NCI-H460 (cell line): ENCODE results near the gene NME7. TPM values are rescaled to one million over a fixed set of nuclear protein-coding genes. Genes with fewer than 3 reads are reported as not detected.
"Not testable (repeated sequence)": the region's sequence is repeated elsewhere in the genome, so short reads cannot be mapped to it uniquely, and the experiment has no call there.

Experiments used
- DNase-seq: peaks from one replicate; pipeline ENCODE4 v3.0.0-alpha.2; 2016; ENCODE audit warnings: low read depth; ENCODE audit errors: extremely low read depth
- total RNA-seq: library from RNA; depleted of rRNA; stranded (reverse); fragments of >200 nt; shearing (Covaris generic); gene quantifications from 2 replicates; pipeline ENCODE4 v1.2.3, GENCODE V29; 2014

NME7 gene
- total RNA-seq, 1 experiment from 2014 or later = 25.9 TPM

DNA sequence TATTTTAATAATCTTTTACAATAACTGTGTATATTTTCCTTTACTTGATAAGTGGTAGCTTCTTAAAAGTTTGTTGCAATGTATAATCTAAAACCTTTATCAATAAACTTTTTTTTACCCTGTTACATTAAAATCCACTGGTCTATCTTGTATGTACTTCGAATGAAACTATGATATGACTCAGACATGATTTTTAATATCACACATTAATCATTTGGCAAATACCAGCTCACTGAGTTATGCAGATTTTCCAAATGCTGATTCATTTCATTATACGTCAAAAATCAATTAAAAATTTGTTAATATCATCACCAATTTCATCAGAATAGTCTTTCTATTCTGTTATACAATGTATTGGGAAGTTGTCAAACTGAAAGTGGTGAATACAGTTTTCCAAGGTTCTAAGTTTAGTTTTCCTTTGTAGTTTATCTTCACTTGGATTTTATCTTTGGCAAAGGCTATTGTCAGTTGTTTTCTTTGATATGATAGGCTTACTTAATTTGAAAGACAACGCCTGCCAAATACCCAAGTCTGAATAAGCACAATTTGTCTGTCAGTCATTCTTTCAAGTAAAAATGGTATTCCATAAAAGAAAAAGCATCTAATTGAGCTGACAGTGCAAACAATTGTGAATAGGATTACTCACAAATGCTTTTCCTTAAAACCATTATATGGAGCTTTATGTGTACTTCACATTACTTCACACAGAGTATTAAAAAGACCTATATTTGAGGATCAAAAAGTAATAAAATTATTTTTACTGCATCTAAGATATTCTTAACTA, 127.0 kb downstream of the NME7 start:
- DNase-seq = no peak

- DNase-seq = no peak
Measured at GRCh38 chr1:169236880-169237279, 130.7 kb downstream of the NME7 start.

GRCh38 chr1:169236143-169236542, 131.5 kb downstream of the NME7 start:
- DNase-seq = no peak

DNA sequence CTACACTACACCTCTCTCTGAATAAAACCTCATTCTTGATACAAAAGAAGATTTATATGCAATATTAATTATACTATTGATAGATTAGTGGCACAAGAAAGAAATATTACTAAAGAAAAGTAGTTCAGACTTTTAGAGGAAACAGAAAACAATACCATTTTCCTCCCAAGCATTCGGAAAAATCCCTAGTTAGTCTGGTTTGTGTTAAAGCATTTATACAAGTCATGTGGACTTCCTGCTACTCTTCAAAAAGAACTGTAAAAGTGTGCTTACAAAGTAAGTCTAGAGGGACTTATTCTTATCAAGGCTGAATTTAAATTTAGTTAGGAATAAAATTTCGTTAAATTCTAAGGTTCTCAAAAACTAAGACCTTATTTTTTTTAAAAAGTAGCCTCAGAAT, 132.0 kb downstream of the NME7 start:
- DNase-seq = no peak

- no peak for DNase-seq
Measured at GRCh38 chr1:169234780-169235179, 132.8 kb downstream of the NME7 start.

- DNase-seq = no peak
Measured at GRCh38 chr1:169217636-169218035, 150.0 kb downstream of the NME7 start.

DNA sequence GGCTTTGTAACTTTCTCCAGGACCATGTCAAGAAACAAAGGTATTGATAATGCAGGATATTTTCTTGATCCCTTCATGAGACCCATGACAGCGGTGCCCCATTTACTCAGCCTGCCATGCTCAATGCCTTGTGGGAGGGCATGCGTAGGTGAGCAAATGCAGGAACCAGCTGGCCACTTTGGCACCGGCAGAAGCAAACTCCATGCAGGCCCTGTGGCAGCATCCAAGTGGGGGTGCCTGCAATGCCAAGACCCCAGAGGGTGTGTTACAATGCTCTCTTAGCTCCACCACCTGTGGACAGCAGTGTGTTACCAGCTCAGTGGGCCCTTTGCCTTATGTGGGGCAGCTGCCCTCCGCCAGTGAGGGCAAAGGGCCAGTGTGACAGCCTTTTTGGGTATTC, 153.0 kb downstream of the NME7 start:
- DNase-seq = no peak

DNA sequence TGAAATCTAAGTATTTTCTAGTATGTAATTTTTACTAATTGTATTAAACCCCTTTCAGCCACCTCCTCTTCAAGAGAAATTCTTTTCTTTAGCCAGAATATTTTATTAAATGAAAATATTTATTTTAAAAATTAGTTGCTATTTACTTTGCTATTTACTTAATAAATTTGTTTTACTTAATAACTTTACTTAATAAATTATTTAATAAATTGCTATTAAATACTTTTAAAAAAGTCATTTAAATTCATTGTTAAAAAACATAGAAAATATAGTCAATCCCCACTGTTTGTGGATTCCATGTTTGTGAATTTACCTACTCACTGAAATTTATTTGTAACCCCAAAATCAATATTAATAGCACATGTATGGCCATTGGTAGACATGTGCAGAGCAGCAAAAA, 155.5 kb downstream of the NME7 start:
- DNase-seq = no peak

- no peak for DNase-seq
Measured at GRCh38 chr1:169207797-169208520, 159.6 kb downstream of the NME7 start.

DNA sequence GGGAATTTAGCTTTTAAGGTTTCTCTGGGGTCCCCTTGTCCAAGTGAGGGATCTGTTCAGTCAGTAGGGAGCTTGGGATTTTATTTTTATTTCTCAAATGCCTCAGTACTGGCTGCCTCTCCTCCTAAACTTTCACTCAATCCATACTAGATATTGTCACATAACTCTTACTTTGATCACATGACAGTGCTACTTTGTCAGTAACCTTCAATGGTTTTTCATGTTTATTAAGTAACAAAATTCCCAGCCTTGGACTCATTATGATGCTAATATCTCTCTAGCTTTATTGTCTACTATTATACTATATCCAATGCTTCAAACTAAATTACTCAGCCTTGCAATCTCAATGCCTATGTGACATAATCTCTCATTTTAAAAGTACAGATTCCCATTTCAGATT, 163.4 kb downstream of the NME7 start:
- no peak for DNase-seq

DNA sequence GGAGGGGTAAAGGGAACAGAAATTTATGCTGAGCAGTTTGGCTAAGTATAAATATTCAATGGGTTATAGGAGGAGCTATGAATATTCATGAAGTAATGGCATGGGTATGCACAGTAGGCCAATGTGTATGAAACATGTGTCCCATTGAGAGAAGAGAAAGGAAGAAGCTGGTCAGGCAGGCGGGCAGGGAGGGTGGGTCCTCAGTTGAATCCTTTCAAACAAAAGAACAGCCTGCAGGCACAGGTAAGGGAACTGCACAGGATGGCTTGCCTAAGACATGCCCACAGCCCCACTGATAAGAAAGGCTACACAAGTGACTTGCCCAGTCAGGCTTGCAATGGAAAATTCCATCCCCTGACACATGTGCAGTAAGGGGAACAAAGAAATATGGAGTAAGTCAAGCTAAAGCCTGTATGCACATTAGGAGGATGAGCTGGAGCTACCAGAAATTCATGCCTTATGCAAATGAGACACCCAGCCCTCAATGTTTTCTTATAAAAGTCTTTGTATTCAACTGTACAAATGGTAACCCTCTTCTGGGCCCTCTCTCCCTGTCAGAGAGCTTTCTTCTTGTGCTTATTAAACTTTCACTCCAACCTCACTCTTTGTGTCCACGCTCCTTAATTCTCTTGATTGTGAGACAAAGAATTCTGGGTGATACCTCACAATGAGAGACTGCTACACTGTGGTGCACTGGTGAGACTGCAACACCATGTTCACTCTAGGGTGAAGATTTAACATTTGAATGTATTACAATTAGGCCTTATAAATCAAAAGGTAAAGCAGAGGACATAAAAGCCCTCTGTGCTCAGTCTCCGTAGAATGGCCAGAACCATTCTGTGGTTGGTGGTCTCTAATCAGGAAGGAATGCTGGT, 164.6 kb downstream of the NME7 start:
- DNase-seq = no peak

GRCh38 chr1:169201084-169201619, 166.4 kb downstream of the NME7 start:
- DNase-seq = no peak

DNA sequence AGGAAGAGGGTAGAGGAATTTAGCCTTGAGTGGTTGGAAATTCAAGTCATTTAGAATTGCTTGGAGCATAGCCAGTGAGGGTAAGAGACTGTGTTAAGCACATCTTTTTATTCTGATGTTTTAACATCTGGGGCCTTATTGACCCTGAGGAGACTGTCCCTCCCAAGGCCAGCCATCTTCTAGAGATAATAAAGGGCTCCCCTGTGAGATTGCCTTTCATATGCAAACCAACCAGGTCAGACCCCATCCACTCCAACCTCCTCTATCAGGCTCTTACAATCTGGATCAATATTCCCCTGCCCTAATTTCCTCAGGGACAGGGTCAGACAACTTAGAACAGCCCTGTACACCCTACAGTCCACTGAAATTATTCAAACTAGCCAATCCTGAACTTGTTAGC, 167.3 kb downstream of the NME7 start:
- no peak for DNase-seq

DNA sequence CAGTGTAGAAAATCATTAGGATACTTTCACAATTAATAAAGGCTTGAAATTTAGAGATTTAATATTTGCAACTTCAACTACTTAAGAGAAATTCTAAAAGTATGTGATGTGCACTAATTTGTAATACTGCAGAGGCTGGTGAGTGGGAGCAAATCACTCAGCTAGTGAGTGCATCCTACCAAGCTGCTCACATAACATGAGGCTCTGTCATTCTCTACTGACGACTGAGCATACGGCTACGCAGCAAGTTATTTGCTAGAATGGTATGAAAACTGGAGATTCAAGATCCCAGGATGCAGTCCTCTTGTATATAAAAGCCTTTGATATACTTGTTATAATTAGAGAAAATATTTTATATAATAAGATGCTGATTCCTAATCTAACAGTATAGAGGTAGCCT, 171.0 kb downstream of the NME7 start:
- no peak for DNase-seq

GRCh38 chr1:169196161-169196560, 171.4 kb downstream of the NME7 start:
- DNase-seq = no peak

GRCh38 chr1:169193191-169193850, 174.3 kb downstream of the NME7 start:
- no peak for DNase-seq

DNA sequence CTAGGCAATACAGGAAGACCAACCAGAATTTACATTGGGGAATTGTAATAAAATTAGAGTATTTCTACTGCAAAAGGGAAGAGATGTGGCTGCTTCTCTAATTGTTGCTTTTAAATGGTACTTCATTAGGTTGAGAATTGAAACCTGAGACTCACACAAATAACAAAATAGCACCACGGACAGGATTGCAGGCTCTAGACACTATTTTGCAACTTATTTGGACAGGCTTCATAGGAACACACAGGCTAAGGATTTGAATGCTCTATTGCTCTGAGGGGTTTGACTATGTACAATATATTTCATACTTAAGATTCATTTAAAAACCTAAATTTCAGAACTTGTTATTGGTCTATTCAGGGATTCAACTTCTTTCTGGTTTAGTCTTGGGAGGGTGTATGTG, 181.5 kb downstream of the NME7 start:
- DNase-seq = no peak

GRCh38 chr1:169184812-169185211, 182.8 kb downstream of the NME7 start:
- no peak for DNase-seq

DNA sequence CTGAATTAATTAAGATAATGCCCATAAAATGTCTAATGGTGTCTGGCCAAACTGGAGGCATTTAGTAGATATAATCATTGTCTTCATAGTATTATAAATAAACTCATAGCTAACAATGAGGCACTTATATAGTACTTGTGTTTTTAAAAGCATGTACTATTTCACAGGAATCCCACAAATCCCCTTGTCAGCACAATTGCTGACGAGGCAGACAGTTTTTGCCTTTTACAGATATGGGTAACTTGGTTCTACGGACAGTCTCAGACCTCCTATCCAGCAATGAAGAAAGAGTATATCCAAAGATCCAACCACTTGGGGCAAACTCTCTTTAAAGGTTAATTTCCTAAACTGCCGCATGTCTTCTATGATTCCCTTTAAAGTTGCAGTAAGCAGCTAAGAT, 187.4 kb downstream of the NME7 start:
- no peak for DNase-seq

GRCh38 chr1:169179431-169179830, 188.2 kb downstream of the NME7 start:
- not testable (repeated sequence) for DNase-seq
